Suppressor macrophage (primary cell): Measurements from ENCODE around the gene OR4K1.
"Not testable (repeated sequence)": the region's sequence is repeated elsewhere in the genome, so short reads cannot be mapped to it uniquely, and the experiment has no call there.

Experiments used
- DNase-seq, 4 experiments: peaks; one replicate each; pipeline ENCODE4 v3.0.0-alpha.2; 2020 to 2022
- total RNA-seq, 17 experiments: gene quantifications; one replicate each; lab custom pipeline; 2026; ENCODE audit warnings: mixed read lengths in 6 of 17, inconsistent platforms in 3 of 17; lab: John Stamatoyannopoulos, UW

The OR4K1 gene
- total RNA-seq: 0 to 1.2 (median 0) reads per million in 17 experiments

GRCh38 chr14:19930617-19931016 is at the start of gene OR4K1:
OR4K1 (plus strand) TSS chr14:19930917; CDS start chr14:19935667, 4,750 bp downstream.
- no peak for DNase-seq

DNA sequence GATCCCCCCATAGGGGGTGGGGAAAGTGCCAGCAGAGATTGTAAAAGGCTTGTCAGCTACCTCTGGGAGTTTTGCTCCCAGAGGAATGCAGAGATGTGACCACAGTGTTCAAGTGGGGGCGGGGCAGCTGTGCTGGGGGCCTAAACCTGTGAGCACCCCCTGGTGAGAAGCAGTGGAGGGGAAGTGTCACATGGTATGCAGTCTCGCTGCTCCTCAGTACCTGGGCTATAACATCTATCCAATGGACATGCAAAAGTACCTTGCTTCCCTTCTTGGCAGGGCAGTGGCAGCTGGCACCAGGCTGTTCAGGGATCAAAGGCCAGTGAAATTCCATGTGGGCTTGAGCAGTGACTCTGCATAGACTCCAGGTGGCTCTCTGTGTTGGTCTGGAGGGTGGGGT is 35.4 kb upstream of the OR4K1 start:
- no peak for DNase-seq

DNA sequence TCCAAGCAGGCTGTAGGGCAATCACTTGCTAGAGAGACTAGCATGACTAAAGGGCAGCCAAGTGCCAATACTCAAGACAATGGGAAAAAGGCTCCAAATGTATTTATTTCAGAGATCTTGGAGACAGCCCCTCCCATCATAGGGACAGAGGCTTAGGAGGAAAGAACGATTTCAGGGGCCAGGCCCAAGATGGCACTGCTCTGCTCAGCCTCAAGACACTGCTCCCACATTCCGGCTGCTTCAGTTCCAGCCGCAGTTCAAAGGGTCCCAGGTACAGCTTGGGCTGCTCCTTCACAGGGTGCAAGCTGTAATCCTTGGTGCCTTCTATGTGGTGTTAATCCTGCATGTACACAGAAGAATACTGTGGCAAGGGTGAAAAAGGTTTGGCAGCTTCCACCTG is 29.7 kb upstream of the OR4K1 start:
- no peak for DNase-seq

DNA sequence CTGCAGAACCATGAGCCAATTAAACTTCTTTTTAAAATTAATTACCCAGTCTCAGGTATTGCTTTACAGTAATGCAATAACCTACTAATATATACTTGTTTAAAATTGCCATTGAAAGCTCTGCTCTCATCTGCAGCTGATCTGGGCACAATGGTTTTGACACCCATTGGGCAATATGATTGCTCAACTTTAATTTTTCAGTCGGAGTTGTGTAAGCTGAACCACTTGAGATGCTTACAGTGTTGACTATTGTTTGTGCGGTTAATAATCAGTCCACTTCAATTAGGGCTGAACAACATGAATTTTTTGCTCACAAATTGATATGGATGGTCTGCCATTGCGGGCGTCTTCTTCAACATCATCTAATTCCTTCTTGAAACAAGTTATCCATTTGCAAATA is 28.3 kb upstream of the OR4K1 start:
- DNase-seq: no peak

DNA sequence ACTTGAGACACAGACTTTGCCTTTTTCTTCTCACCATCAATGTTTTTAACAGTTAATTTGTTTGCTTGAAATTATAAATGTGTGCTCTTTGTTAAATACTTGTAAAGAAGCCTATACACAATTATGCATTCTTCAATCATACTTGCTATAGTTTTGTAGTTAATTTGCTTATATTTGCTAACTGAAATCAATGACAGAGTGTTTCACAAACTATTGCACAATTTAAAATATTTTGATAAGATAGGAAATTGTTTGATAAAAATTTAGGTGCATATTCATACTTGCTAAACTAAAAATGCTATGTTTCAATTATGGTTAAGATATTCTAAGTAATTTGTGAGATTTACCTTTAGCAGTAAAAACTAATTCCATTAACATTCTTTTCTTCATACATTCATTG is 24.1 kb upstream of the OR4K1 start:
- DNase-seq: no peak

DNA sequence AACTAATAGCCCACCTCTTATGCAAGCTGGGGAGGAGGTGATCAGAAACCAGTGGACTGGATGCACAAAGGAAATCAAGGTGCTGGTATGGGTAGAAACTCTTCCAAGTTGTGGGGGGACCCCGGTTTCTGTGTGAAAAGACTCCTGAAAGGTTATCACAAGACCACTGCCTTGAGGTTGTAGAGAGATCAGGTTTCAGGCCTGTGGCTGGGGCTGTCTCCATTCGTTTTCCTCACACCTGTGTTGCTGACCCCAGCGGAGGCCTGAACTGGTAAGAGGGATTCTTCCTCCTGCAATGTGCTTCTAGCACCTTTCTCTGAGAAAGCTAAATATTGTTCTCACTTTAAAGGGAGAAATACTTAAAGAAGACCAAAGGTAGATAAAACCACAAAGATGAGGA is 19.6 kb upstream of the OR4K1 start:
- DNase-seq: no peak

- no peak for DNase-seq
These were observed 13.5 kb upstream of the OR4K1 start for GRCh38 chr14:19917243-19917642.

- no peak for DNase-seq
These were observed 12.7 kb upstream of the OR4K1 start for GRCh38 chr14:19917955-19918518.

GRCh38 chr14:19918553-19919264 is 12.0 kb upstream of the OR4K1 start:
- no peak for DNase-seq

DNA sequence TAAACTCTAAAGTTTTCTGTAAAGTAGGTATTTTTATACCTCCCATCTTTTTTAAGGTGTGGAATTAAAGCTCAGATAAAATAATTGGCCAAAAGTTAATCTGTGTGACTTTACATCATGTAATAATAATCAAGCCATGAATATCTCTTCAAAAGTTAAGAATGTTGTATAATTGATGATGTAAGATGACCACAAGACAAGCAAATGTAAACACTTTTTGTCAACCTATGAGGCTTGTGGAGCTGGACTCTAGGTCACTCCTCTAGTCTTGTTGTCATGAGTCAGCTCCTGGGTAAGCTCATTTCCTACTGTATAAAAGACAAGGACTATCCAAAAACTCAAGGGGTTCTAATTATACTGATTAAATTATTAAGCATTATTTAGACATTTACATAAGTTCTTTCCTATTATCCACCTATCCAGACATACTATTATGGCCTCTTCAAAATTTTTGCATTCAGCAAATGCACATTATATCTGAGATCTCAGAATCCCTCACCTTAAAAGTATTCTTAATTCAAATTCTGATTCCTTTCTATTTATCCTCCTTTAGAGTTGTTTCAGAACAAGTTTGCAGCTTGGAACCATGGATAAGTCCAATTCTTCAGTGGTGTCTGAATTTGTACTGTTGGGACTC is 10.6 kb upstream of the OR4K1 start, which contains the start of gene OR4K5:
Gene OR4K5, plus strand, starts transcription at position 587 of the 637 bp plus-strand sequence. Its CDS starts 0 bp downstream, at position 587.
- DNase-seq: no peak

DNA sequence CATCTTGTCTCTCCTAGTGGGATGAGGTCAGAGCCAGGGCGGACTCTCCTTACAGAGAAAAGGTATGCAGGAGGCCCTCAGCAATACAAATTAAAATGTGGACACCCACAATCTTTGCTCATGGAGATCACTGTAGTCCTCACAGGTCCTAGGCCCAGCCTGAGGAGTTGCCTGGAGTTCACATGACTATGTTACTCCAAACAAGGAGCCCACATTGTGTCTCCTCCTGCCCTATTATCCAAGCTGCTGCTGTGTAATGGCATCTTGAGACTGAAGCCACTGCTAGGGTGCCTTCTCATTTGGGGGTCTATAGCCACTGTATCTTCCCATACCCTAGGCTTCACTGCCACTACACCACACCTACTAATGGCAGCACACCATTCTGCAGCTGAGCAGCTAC is 11.0 kb downstream of the OR4K1 start:
- DNase-seq: no peak

DNA sequence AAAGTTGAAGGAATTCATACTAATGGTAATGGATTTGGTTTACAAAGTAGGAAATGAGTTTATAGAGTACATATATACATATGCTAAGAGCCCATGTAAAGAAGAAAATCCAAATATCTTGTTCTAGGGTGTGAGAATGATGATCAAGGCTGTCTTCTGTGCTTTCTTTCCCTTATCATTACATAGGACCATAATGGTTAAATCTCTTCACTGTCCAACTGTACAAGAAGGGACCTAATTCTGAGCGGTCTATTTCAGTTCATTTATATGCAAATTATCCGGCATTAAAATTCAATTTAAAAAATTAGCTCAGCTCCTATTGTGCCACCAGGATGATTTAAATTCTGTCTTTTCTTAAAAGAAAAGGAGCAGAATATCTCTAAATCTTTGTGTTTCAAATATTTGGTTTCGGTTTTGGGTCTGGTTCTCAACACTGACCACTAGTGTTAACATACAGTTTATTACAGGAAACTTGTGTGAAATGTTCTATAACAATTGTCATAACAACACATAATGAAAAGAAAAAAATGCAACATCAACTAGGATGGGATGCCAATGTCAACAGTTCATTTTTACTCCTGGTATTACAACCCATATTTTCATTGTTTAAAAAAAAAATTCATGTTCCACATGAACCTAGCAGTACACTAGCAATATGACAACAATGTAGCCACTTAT is 16.8 kb downstream of the OR4K1 start:
- no peak for DNase-seq

- DNase-seq: no peak
These were observed 18.5 kb downstream of the OR4K1 start for GRCh38 chr14:19949218-19949617.

DNA sequence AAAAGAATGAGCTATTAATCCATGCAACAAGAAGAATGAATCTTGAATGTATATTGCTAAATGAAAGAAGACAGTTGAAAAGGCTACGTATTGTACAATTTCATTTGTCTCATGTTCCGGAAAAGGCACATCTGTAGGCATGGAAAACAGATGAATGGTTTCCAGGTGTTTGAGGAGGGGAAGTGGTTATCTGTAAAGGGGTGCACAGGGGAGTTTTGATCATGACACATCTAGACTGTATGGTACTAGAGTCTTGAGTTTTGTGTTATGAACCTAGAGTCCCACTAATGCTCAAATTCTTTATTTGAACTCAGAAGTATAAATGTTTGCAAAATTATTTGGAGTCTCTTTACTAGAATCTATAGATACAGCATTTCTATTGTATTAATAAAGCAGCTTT is 39.0 kb downstream of the OR4K1 start:
- not testable (repeated sequence) for DNase-seq

GRCh38 chr14:19974844-19975243 is 44.1 kb downstream of the OR4K1 start:
- no peak for DNase-seq

GRCh38 chr14:19975291-19975690 is 44.6 kb downstream of the OR4K1 start, which contains the start of gene OR4K15:
OR4K15 (plus strand) TSS chr14:19975591; CDS start chr14:19975591, 0 bp downstream.
- DNase-seq: no peak
